Measurements from ENCODE around the gene CHAF1B. TPM values are rescaled to one million over a fixed set of nuclear protein-coding genes. Genes with fewer than 3 reads are reported as not detected.

Gene CHAF1B
- total and polyA plus RNA-seq, 3 experiments from 2014 or later = 2.4 to 30.8 (median 30.6) TPM

DNA sequence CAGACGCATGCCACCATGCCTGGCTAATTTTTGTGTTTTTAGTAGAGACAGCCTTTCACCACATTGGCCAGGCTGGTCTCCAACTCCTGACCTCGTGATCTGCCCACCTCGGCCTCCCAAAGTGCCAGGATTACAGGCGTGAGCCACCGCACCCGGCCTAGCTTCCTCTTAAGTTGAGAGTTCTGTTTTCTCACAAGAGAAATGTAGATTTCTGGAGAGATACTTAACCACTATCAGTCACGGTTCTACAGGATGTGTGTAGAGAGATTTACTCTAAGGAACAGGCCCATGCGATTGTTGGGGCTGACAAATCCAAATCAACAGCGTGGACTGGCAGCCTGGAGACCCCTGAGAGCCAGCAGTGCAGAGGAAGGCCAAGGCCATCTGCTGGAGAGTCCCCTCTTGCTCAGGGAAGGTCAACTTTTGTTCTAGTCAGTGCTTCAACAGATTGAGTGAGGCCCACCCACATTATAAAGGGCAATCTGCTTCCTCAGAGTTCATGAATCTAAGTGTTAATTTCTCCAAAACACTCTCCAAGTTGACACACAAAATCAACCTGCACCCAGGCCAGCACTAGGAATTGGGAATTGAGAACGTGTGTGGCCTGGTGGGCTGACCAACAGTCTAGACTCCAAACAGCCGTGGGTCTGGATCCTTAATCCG, 38.7 kb downstream of the CHAF1B start:
- H3K4me3 ChIP-seq (ENCODE audit: low read length) = no peak overlapping the region
- Mint-ChIP-seq H3K36me3 (no peaks in the 10 kb centered on the region), H3K27ac (no peak overlapping the region), H3K4me3 (no peak overlapping the region), H3K4me1 (peaks cover 0 to 3% (median 2%) of the 10 kb centered on the region in 3 donors), H3K27me3 (peaks cover 0 to 2% of the 10 kb centered on the region in 2 donors), H3K9me3 (no peaks in the 10 kb centered on the region)
- CTCF ChIA-PET = interaction anchor here (1.0 kb wide), 1 partner anchor 13 kb away, joined by 3 read pairs; no protein-coding TSS in a partner anchor
- H3K36me3 ChIP-seq (ENCODE audit: insufficient read depth, low read length) = no peaks in the 10 kb centered on the region
- H3K27ac ChIP-seq (ENCODE audit: low read depth, low read length) = no peak overlapping the region
- H3K4me1 ChIP-seq (ENCODE audit: insufficient read depth, low read length) = no peaks in the 10 kb centered on the region
- POLR2A ChIA-PET = no interaction called here
- H3K9me3 ChIP-seq (ENCODE audit: low read length) = no peaks in the 10 kb centered on the region
- no peak for DNase-seq
- no peaks in the 10 kb centered on the region for H3K27me3 ChIP-seq (ENCODE audit: insufficient read depth, low read length, poor library complexity, severe bottlenecking)

DNA sequence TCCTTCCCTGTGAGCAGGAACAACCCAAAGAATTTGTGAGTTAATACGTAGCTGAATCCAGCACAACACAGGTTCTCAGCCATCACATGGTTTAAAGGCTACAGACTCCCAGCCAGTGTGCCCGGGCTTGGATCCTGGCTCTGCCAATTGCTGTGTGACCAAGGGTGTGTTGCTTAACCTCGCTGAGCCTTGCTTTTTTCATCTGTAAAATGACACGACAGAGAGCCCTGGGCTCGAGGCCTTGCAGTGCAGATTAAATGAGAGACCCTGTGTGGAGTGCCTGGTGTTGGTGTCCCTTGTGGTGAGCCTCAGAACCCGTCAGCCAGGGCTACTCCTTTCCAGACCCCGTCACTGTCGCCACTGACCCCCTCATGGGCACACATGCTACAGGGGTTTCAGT, 39.4 kb downstream of the CHAF1B start:
- Mint-ChIP-seq H3K27ac (no peak overlapping the region), H3K27me3 (peaks cover 0 to 2% of the 10 kb centered on the region in 2 donors), H3K4me3 (no peak overlapping the region), H3K4me1 (peaks cover 0 to 3% (median 2%) of the 10 kb centered on the region in 3 donors), H3K9me3 (no peaks in the 10 kb centered on the region), H3K36me3 (no peaks in the 10 kb centered on the region)
- DNase-seq = no peak
- Histone ChIP-seq H3K27ac (ENCODE audit: low read depth, low read length) (no peak overlapping the region), H3K36me3 (ENCODE audit: insufficient read depth, low read length) (no peaks in the 10 kb centered on the region), H3K27me3 (ENCODE audit: insufficient read depth, low read length, poor library complexity, severe bottlenecking) (no peaks in the 10 kb centered on the region), H3K9me3 (ENCODE audit: low read length) (no peaks in the 10 kb centered on the region), H3K4me3 (ENCODE audit: low read length) (no peak overlapping the region), H3K4me1 (ENCODE audit: insufficient read depth, low read length) (no peaks in the 10 kb centered on the region)
- ChIA-PET POLR2A (no interaction called here), CTCF (no interaction called here)

- DNase-seq = no peak
- no peaks in the 10 kb centered on the region for H3K36me3 ChIP-seq (ENCODE audit: insufficient read depth, low read length)
- peaks cover 6% of the 10 kb centered on the region for H3K4me1 ChIP-seq (ENCODE audit: insufficient read depth, low read length)
- H3K27ac ChIP-seq (ENCODE audit: low read depth, low read length) = no peak overlapping the region
- Mint-ChIP-seq H3K27me3 (peaks cover 0 to 2% of the 10 kb centered on the region in 2 donors), H3K4me1 (peaks cover 7 to 10% (median 8%) of the 10 kb centered on the region in 3 donors), H3K4me3 (no peak overlapping the region), H3K9me3 (no peaks in the 10 kb centered on the region), H3K36me3 (no peaks in the 10 kb centered on the region), H3K27ac (no peak overlapping the region)
- no peak overlapping the region for H3K4me3 ChIP-seq (ENCODE audit: low read length)
- ChIA-PET CTCF (no interaction called here), POLR2A (no interaction called here)
- no peaks in the 10 kb centered on the region for H3K9me3 ChIP-seq (ENCODE audit: low read length)
- H3K27me3 ChIP-seq (ENCODE audit: insufficient read depth, low read length, poor library complexity, severe bottlenecking) = no peaks in the 10 kb centered on the region
Observed at GRCh38 chr21:36425286-36425685, 40.1 kb downstream of the CHAF1B start.

GRCh38 chr21:36427502-36427901, 42.3 kb downstream of the CHAF1B start:
- no peaks in the 10 kb centered on the region for H3K36me3 ChIP-seq (ENCODE audit: insufficient read depth, low read length)
- no peaks in the 10 kb centered on the region for H3K27me3 ChIP-seq (ENCODE audit: insufficient read depth, low read length, poor library complexity, severe bottlenecking)
- no peaks in the 10 kb centered on the region for H3K9me3 ChIP-seq (ENCODE audit: low read length)
- no peak for DNase-seq
- Mint-ChIP-seq H3K27ac (no peak overlapping the region), H3K4me3 (no peak overlapping the region), H3K27me3 (peaks cover 8 to 10% of the 10 kb centered on the region in 2 donors), H3K36me3 (no peaks in the 10 kb centered on the region), H3K4me1 (peaks cover 12 to 16% (median 12%) of the 10 kb centered on the region in 3 donors), H3K9me3 (no peaks in the 10 kb centered on the region)
- no peak overlapping the region for H3K27ac ChIP-seq (ENCODE audit: low read depth, low read length)
- ChIA-PET POLR2A (no interaction called here), CTCF (no interaction called here)
- peaks cover 6% of the 10 kb centered on the region for H3K4me1 ChIP-seq (ENCODE audit: insufficient read depth, low read length)
- H3K4me3 ChIP-seq (ENCODE audit: low read length) = no peak overlapping the region

- DNase-seq = no peak
- Mint-ChIP-seq H3K4me1 (peaks cover 12 to 16% (median 12%) of the 10 kb centered on the region in 3 donors), H3K4me3 (peak overlapping the region in 3 of 7 donors; percentile 1 to 29 (median 29)), H3K27ac (peak overlapping the region in 1 of 8 donors; percentile 51), H3K9me3 (no peaks in the 10 kb centered on the region), H3K36me3 (no peaks in the 10 kb centered on the region), H3K27me3 (peaks cover 9 to 15% of the 10 kb centered on the region in 2 donors)
- H3K27ac ChIP-seq (ENCODE audit: low read depth, low read length) = no peak overlapping the region
- ChIA-PET CTCF (no interaction called here), POLR2A (no interaction called here)
- H3K36me3 ChIP-seq (ENCODE audit: insufficient read depth, low read length) = no peaks in the 10 kb centered on the region
- peaks cover 6% of the 10 kb centered on the region for H3K4me1 ChIP-seq (ENCODE audit: insufficient read depth, low read length)
- H3K9me3 ChIP-seq (ENCODE audit: low read length) = no peaks in the 10 kb centered on the region
- no peak overlapping the region for H3K4me3 ChIP-seq (ENCODE audit: low read length)
- H3K27me3 ChIP-seq (ENCODE audit: insufficient read depth, low read length, poor library complexity, severe bottlenecking) = no peaks in the 10 kb centered on the region
Observed at GRCh38 chr21:36428761-36429432, 43.7 kb downstream of the CHAF1B start.

- Histone ChIP-seq H3K9me3 (ENCODE audit: low read length) (no peaks in the 10 kb centered on the region), H3K4me1 (ENCODE audit: insufficient read depth, low read length) (peaks cover 6% of the 10 kb centered on the region), H3K4me3 (ENCODE audit: low read length) (peak overlapping the region; percentile 48), H3K36me3 (ENCODE audit: insufficient read depth, low read length) (no peaks in the 10 kb centered on the region), H3K27me3 (ENCODE audit: insufficient read depth, low read length, poor library complexity, severe bottlenecking) (no peaks in the 10 kb centered on the region), H3K27ac (ENCODE audit: low read depth, low read length) (no peak overlapping the region)
- peak; percentile 8 to 75 (median 32) for DNase-seq
- peaks cover 16 to 23% of the 10 kb centered on the region in 2 donors for H3K27me3 Mint-ChIP-seq
- ChIA-PET CTCF (interaction anchor here (1.6 kb wide), 1 partner anchor 8 kb away, joined by 5 read pairs; no protein-coding TSS in a partner anchor), POLR2A (no interaction called here)
- peak overlapping the region in 5 of 8 donors; percentile 35 to 91 (median 76) for H3K27ac Mint-ChIP-seq
- H3K9me3 Mint-ChIP-seq = no peaks in the 10 kb centered on the region
- peak overlapping the region; percentile 41 to 84 (median 78) for H3K4me3 Mint-ChIP-seq
- H3K36me3 Mint-ChIP-seq = no peaks in the 10 kb centered on the region
- H3K4me1 Mint-ChIP-seq = peaks cover 12 to 16% (median 12%) of the 10 kb centered on the region in 3 donors
Observed at GRCh38 chr21:36429947-36430546, 44.9 kb downstream of the CHAF1B start.

DNA sequence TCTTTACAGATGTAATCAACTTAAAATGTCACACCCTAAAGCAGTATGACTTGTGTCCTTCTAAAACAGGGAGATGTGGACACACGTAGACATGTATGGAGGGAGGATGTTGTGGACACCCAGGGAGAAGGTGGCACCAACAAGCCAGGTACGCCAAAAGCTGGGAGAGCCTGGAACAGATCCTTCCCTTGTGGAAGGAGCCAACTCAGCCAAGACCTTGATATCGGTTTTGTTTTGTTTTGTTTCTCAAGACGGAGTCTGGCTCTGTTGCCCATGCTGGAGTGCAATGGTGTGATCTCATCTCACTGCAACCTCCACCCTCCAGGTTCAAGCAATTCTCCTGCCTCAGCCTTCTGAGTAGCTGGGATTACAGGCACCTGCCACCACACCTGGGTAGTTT, 45.6 kb downstream of the CHAF1B start:
- H3K9me3 ChIP-seq (ENCODE audit: low read length) = no peaks in the 10 kb centered on the region
- Mint-ChIP-seq H3K27me3 (peaks cover 16 to 23% of the 10 kb centered on the region in 2 donors), H3K27ac (peak overlapping the region in 1 of 8 donors; percentile 69), H3K4me3 (peak overlapping the region in 4 of 7 donors; percentile 74 to 82 (median 78)), H3K4me1 (peaks cover 12 to 16% (median 12%) of the 10 kb centered on the region in 3 donors), H3K9me3 (no peaks in the 10 kb centered on the region), H3K36me3 (no peaks in the 10 kb centered on the region)
- H3K4me3 ChIP-seq (ENCODE audit: low read length) = no peak overlapping the region
- no peak overlapping the region for H3K27ac ChIP-seq (ENCODE audit: low read depth, low read length)
- H3K36me3 ChIP-seq (ENCODE audit: insufficient read depth, low read length) = no peaks in the 10 kb centered on the region
- no peaks in the 10 kb centered on the region for H3K27me3 ChIP-seq (ENCODE audit: insufficient read depth, low read length, poor library complexity, severe bottlenecking)
- ChIA-PET POLR2A (no interaction called here), CTCF (interaction anchor here (1.6 kb wide), 1 partner anchor 9 kb away, joined by 5 read pairs; no protein-coding TSS in a partner anchor)
- DNase-seq = no peak
- H3K4me1 ChIP-seq (ENCODE audit: insufficient read depth, low read length) = peaks cover 6% of the 10 kb centered on the region

DNA sequence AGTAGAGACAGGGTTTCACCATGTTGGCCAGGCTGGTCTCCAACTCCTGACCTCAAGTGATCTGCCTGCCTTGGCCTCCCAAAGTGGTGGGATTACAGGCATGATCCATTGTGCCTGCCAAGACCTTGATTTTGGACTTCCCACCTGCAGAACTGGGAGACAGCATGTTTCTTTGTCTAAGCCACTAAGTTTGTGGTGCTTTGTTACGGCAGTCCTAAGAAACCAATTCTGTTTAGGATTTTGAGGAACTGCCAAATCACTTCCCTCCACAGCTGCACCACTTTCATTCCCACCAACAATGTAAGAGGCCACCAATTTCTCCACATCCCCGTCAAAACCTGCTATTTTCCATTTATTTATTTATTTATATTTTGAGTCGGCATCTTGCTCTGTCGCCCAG, 46.1 kb downstream of the CHAF1B start:
- no peaks in the 10 kb centered on the region for H3K36me3 ChIP-seq (ENCODE audit: insufficient read depth, low read length)
- no peaks in the 10 kb centered on the region for H3K9me3 ChIP-seq (ENCODE audit: low read length)
- no peak overlapping the region for H3K4me3 ChIP-seq (ENCODE audit: low read length)
- no peak overlapping the region for H3K4me3 Mint-ChIP-seq
- H3K4me1 Mint-ChIP-seq = peaks cover 12 to 16% (median 12%) of the 10 kb centered on the region in 3 donors
- DNase-seq = no peak
- H3K36me3 Mint-ChIP-seq = no peaks in the 10 kb centered on the region
- H3K27ac Mint-ChIP-seq = no peak overlapping the region
- H3K27me3 ChIP-seq (ENCODE audit: insufficient read depth, low read length, poor library complexity, severe bottlenecking) = no peaks in the 10 kb centered on the region
- H3K9me3 Mint-ChIP-seq = no peaks in the 10 kb centered on the region
- peaks cover 16 to 23% of the 10 kb centered on the region in 2 donors for H3K27me3 Mint-ChIP-seq
- H3K4me1 ChIP-seq (ENCODE audit: insufficient read depth, low read length) = peaks cover 6% of the 10 kb centered on the region
- no peak overlapping the region for H3K27ac ChIP-seq (ENCODE audit: low read depth, low read length)
- ChIA-PET CTCF (interaction anchor here (1.6 kb wide), 1 partner anchor 9 kb away, joined by 5 read pairs; no protein-coding TSS in a partner anchor), POLR2A (no interaction called here)

All from CD8-positive, alpha-beta memory T cell (primary cell).